ENCODE measurements around the gene PKMYT1.

PKMYT1 gene

GRCh38 chr16:2971134-2971984, 8.9 kb downstream of the PKMYT1 start:
- H3K36me3 ChIP-seq (ENCODE audit: insufficient read depth, low read length) = no peaks in the 10 kb centered on the region
- H3K79me2 ChIP-seq (ENCODE audit: insufficient read depth, low read length) = peaks cover 11% of the 10 kb centered on the region; the same call in 1 of the 2 replicates
- no peaks in the 10 kb centered on the region for H3F3A ChIP-seq (ENCODE audit: low read depth)
- H3K4me1 ChIP-seq (ENCODE audit: insufficient read depth, low read length, poor library complexity, severe bottlenecking) = peaks cover 2% of the 10 kb centered on the region
- no peaks in the 10 kb centered on the region for H3K9me2 ChIP-seq (replicated peaks; ENCODE audit: low read depth, low read length)
- peaks cover 7% of the 10 kb centered on the region for H4K20me1 ChIP-seq (ENCODE audit: insufficient read depth, low read length, poor library complexity, severe bottlenecking)
- peak overlapping the region; percentile 71 for H3K4me2 ChIP-seq (ENCODE audit: low read depth, low read length, poor library complexity, severe bottlenecking)
- peak overlapping the region; percentile 62 for H3K9ac ChIP-seq (ENCODE audit: low read depth, low read length, poor library complexity, severe bottlenecking)
- peak; percentile 15; the same call in 1 of the 2 replicates for TF ChIP-seq CTCF (conservative IDR thresholded peaks at IDR 0.05; ENCODE audit: low read length)
- no peak for TF ChIP-seq EZH2phosphoT487 (IDR thresholded peaks at IDR 0.05; ENCODE audit: borderline replicate concordance)
- H3K9me3 ChIP-seq (ENCODE audit: insufficient read depth, low read depth, low read length) = no peaks in the 10 kb centered on the region
- no peaks in the 10 kb centered on the region for H3K27me3 ChIP-seq (ENCODE audit: insufficient read depth, low read length, poor library complexity, severe bottlenecking)
- H3K4me3 ChIP-seq (ENCODE audit: low read length, poor library complexity, severe bottlenecking) = peak overlapping the region; percentile 77
- H2AFZ ChIP-seq (ENCODE audit: low read length) = no peak overlapping the region

GRCh38 chr16:2970563-2970962, 9.7 kb downstream of the PKMYT1 start:
- peak overlapping the region; percentile 62 for H3K9ac ChIP-seq (ENCODE audit: low read depth, low read length, poor library complexity, severe bottlenecking)
- peaks cover 2% of the 10 kb centered on the region for H3K4me1 ChIP-seq (ENCODE audit: insufficient read depth, low read length, poor library complexity, severe bottlenecking)
- TF ChIP-seq EZH2phosphoT487 (IDR thresholded peaks at IDR 0.05; ENCODE audit: borderline replicate concordance) (no peak), CTCF (conservative IDR thresholded peaks at IDR 0.05; ENCODE audit: low read length) (no peak)
- no peaks in the 10 kb centered on the region for H3K27me3 ChIP-seq (ENCODE audit: insufficient read depth, low read length, poor library complexity, severe bottlenecking)
- peak overlapping the region; percentile 71 for H3K4me2 ChIP-seq (ENCODE audit: low read depth, low read length, poor library complexity, severe bottlenecking)
- H3K9me2 ChIP-seq (replicated peaks; ENCODE audit: low read depth, low read length) = no peaks in the 10 kb centered on the region
- peaks cover 7% of the 10 kb centered on the region for H4K20me1 ChIP-seq (ENCODE audit: insufficient read depth, low read length, poor library complexity, severe bottlenecking)
- H3F3A ChIP-seq (ENCODE audit: low read depth) = no peaks in the 10 kb centered on the region
- peak overlapping the region; percentile 77 for H3K4me3 ChIP-seq (ENCODE audit: low read length, poor library complexity, severe bottlenecking)
- no peaks in the 10 kb centered on the region for H3K36me3 ChIP-seq (ENCODE audit: insufficient read depth, low read length)
- no peaks in the 10 kb centered on the region for H3K9me3 ChIP-seq (ENCODE audit: insufficient read depth, low read depth, low read length)
- peaks cover 11% of the 10 kb centered on the region; the same call in 1 of the 2 replicates for H3K79me2 ChIP-seq (ENCODE audit: insufficient read depth, low read length)
- no peak overlapping the region for H2AFZ ChIP-seq (ENCODE audit: low read length)

- peaks cover 2% of the 10 kb centered on the region for H3K4me1 ChIP-seq (ENCODE audit: insufficient read depth, low read length, poor library complexity, severe bottlenecking)
- TF ChIP-seq CTCF (conservative IDR thresholded peaks at IDR 0.05; ENCODE audit: low read length) = peak; percentile 39
- TF ChIP-seq EZH2phosphoT487 (IDR thresholded peaks at IDR 0.05; ENCODE audit: borderline replicate concordance) = no peak
- H3K27me3 ChIP-seq (ENCODE audit: insufficient read depth, low read length, poor library complexity, severe bottlenecking) = no peaks in the 10 kb centered on the region
- peak overlapping the region; percentile 71 for H3K4me2 ChIP-seq (ENCODE audit: low read depth, low read length, poor library complexity, severe bottlenecking)
- H3K4me3 ChIP-seq (ENCODE audit: low read length, poor library complexity, severe bottlenecking) = peak overlapping the region; percentile 77
- peaks cover 7% of the 10 kb centered on the region for H4K20me1 ChIP-seq (ENCODE audit: insufficient read depth, low read length, poor library complexity, severe bottlenecking)
- no peaks in the 10 kb centered on the region for H3F3A ChIP-seq (ENCODE audit: low read depth)
- no peaks in the 10 kb centered on the region for H3K9me2 ChIP-seq (replicated peaks; ENCODE audit: low read depth, low read length)
- H3K9me3 ChIP-seq (ENCODE audit: insufficient read depth, low read depth, low read length) = no peaks in the 10 kb centered on the region
- H3K36me3 ChIP-seq (ENCODE audit: insufficient read depth, low read length) = no peaks in the 10 kb centered on the region
- peak overlapping the region; percentile 77 for H3K9ac ChIP-seq (ENCODE audit: low read depth, low read length, poor library complexity, severe bottlenecking)
- H3K79me2 ChIP-seq (ENCODE audit: insufficient read depth, low read length) = peaks cover 11% of the 10 kb centered on the region; the same call in 1 of the 2 replicates
- H2AFZ ChIP-seq (ENCODE audit: low read length) = no peak overlapping the region
Observed at GRCh38 chr16:2969545-2970521, 10.4 kb downstream of the PKMYT1 start.
